NOMO-1 treated with DMSO at 0.1 percent for 48 hours (cell line): ENCODE results near the gene UBE2V1.
"Not testable (repeated sequence)": the region's sequence is repeated elsewhere in the genome, so short reads cannot be mapped to it uniquely, and the experiment has no call there.

Experiments used
- DNase-seq: peaks from one replicate; lab custom pipeline; 2025; ENCODE audit not compliant: unreplicated experiment; lab: John Stamatoyannopoulos, UW

Gene UBE2V1

DNA sequence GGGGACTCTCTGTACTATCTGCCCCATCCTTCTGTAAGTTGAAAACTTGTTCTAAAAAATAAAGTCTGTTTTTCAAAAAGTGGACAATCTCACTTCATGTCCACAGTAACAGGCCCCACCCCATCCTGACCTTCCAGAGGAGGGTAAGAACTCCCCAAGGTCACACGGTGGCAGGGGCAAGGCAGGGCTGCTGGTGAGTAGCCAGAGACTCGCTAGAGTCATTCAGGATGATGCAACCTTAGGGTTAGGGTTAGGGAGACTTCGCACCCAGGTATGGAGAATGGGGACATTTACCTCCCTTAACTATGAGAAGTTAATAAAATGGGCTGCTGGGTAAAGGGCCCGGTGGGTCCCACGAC, 25.1 kb upstream of the UBE2V1 start:
- DNase-seq = no peak

DNA sequence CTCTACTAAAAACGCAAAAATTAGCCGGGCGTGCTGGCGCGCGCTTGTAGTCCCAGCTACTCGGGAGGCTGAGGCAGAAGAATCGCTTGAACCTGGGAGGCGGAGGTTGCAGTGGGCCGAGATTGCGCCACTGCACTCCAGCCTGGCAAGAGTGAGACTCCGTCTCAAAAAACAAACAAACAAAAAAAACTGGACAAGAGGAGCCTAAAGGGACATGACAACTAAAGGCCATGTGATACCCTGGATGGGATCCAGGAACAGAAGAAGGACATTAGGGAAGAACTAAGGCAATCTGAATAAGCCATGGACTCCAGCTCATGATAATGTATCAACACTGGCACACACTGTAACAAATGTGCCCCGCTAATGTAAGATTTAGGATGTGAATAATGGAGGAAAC, 24.8 kb upstream of the UBE2V1 start:
- DNase-seq = not testable (repeated sequence)

- no peak for DNase-seq
These were observed 24.1 kb upstream of the UBE2V1 start for GRCh38 chr20:50136822-50137599.

- not testable (repeated sequence) for DNase-seq
These were observed 22.2 kb upstream of the UBE2V1 start for GRCh38 chr20:50135157-50135556.

DNA sequence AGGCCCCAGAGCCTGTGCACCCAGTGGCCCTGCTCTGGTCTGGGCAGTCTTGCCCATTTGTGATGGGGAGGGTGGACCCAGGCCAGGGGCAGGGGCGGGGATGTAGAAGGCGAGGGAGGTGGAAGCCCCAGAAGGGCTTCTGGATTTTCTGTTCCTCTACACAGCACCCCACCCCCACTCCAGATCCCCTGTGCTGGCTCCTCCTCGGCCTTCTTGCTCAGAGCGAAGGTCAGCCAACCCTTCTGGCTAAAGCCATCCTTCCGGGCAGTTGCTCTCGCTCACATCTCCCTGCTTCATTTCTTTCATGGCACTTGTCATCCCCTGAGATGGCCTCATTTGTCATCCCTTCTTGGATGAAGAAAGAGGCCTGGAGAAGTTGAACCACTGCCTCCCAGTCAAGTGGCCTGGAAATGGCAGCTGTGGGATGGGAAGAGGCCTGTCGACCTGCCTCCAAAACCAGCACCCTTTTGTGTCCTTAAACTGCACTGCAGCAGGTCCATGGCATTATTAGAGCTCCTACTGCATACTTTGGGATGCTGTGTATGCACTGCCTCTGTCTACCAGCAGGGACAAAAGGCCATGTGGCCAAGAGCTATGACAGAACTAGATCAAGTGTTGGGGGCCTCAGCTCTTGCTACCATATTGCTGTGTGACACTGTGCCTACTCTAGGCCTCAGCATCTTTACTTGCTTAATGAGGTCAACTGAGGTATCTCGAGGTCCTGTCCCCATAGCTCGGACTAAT, 20.7 kb upstream of the UBE2V1 start:
- DNase-seq = no peak

DNA sequence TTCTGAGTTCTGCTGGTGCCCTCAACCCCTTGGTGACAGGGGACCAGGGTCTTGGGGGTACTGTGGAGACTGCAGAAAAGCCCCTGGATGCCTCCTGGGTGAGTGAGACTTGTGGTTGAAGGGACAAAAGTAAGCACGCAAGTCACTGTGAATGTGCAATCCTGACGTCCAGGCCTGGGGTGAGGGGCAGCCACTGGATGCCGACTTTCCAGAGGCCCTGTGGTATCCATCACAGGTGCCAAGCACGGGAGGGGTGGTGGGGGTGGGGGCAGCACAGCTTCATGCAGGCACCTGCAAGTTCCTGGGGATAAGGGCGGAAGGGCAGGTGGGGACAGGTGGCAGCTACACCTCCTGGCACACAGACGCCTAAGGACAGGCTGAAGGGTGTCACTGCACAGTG, 20.1 kb upstream of the UBE2V1 start:
- no peak for DNase-seq

- no peak for DNase-seq
These were observed 18.0 kb upstream of the UBE2V1 start for GRCh38 chr20:50130995-50131394.

- DNase-seq = no peak
These were observed 17.4 kb upstream of the UBE2V1 start for GRCh38 chr20:50130356-50130723.

GRCh38 chr20:50129662-50130355, 16.9 kb upstream of the UBE2V1 start:
- DNase-seq = no peak

GRCh38 chr20:50128520-50128905, 15.6 kb upstream of the UBE2V1 start:
- no peak for DNase-seq

GRCh38 chr20:50127587-50128519, 14.9 kb upstream of the UBE2V1 start:
- DNase-seq = no peak

DNA sequence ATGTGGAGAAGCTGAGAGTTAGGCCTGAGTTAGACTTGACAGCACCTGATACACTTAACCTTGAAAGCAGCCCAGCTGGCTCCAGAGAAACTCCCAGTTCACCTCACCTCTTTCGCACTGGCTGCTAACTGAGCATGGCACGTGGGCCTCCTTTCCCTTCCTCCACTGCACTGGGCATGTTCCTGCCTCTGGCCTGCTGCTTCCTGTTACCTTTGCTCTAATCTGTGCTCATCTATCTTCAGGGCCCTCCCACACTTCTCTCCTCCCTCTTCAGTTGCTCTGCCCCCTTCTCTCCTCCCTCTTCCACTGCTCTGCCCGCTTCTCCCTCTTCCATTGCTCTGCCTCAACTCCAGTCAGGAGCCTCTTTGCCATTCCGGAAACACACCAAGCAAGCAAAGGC, 13.7 kb upstream of the UBE2V1 start:
- DNase-seq = no peak

GRCh38 chr20:50125279-50125678, 12.3 kb upstream of the UBE2V1 start:
- no peak for DNase-seq

DNA sequence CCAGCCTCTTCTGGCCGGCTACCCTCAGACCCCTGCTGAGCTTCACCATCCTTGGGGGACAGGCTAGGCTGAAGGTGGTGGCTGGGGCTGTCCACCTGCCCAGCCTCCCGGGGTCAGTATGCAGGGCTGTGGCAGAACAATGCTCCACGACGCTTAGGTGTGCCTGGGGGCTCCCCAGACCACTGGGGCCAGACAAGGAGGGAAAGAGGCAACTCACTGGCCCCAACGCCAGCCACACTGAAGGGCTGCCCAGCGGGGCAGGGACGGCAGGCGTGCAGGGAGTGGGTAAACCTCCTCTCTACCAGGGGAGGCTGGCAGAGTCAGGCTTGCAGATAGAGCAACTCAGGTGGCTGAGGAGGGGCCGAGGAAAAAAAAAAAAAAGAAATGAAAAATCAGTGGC, 11.5 kb upstream of the UBE2V1 start:
- no peak for DNase-seq

GRCh38 chr20:50123418-50123817, 10.5 kb upstream of the UBE2V1 start:
- DNase-seq = no peak

DNA sequence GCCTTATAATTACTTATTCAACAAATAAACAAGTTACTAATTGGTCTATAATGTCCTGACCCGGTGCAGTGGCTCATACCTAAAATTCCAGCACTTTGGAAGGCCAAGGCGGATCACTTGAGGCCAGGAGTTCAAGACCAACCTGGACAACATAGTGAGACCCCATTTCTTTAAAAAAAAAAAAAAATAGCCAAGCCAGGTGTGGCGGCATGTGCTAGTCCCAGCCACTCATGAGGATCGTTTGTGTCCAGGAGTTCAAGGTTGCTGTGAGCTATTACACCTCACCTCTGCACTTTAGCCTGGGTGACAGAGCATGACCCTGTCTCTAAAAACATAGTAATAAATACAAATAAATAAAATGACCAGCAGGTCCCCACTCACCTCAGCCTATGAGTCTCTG, 9.8 kb upstream of the UBE2V1 start:
- no peak for DNase-seq

GRCh38 chr20:50121858-50122271, 8.9 kb upstream of the UBE2V1 start:
- DNase-seq = no peak

DNA sequence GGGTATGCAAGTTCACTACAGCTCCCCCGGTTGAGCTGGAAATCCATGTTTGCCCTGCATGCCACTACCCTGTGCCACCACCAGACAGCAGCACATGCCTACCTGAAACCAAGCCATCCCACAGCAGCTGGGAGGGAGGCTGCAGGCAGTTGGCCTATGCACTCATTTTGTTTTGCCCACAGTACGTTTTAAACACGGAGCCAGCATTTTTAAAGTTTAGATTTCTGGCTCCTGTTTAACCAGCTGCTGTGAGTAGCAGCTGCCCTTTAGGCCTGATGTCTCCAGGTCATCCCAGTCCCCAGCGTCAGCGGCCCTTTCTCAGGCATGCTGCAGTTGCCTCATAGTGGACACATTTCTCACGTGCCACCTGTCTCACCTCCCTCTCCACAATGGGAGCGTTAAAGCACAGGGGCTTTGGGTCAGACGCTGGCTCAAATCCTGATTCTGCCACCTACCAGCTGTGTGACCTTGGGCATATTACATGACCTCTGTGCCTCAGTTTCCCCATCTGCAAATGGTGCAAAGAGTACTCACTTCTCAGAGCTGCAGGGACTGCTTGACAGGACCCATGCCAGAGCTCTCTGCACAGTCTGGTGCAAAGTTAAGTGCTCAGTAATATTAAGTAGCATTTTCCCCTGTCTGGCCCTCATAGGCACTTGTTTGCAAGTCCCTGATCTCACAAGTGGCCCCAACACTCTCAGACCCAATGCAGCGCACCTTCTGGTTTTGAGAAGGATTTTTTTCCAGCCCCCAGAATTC, 8.2 kb upstream of the UBE2V1 start:
- peak; percentile 53 for DNase-seq

- no peak for DNase-seq
These were observed 5.3 kb upstream of the UBE2V1 start for GRCh38 chr20:50118203-50118602.

GRCh38 chr20:50116368-50116999, 3.5 kb upstream of the UBE2V1 start:
- no peak for DNase-seq
